HCT116 (cell line): ENCODE measurements around the gene SMURF1. TPM values are rescaled to one million over a fixed set of nuclear protein-coding genes. Genes with fewer than 3 reads are reported as not detected.
A peak's percentile ranks its signal among the peaks of the same experiment; 100 is the strongest.

ENCODE experiments used
- ATAC-seq: fragments of 200-7000 bp; cut with Tn5 transposase; 2 replicates; pipeline ENCODE4 v1.9.1; 2020; ENCODE audit warnings: mild to moderate bottlenecking, moderate library complexity
- BruUV-seq: library from RNA; stranded (reverse); fragments of 400-500 nt; replicated peaks from 2 replicates; lab custom pipeline; 2021; lab: Mats Ljungman, UMichigan
- CTCF ChIA-PET: fragments of 300-600 bp; sonication (Branson Sonifier 250); formaldehyde crosslinking; loops from one replicate; lab custom pipeline; 2021; ENCODE audit warnings: antibody characterized with exemption; lab: Charles Lee
- POLR2A ChIA-PET: fragments of 300-600, 350-600 bp; sonication (Branson Sonifier 250); formaldehyde crosslinking; loops from one replicate; lab custom pipeline; 2021; ENCODE audit warnings: antibody characterized with exemption; lab: Charles Lee
- RAD21 ChIA-PET, 2 experiments: fragments of 300-600 bp; sonication (Branson Sonifier 250); formaldehyde crosslinking; loops; one replicate each; lab custom pipeline; 2023; ENCODE audit warnings: low total read pairs in 2 of 2; ENCODE audit not compliant: uncharacterized antibody in 2 of 2, unreplicated experiment in 2 of 2, low non-redundant PET in 1 of 2; lab: Charles Lee
- DNase-seq: peaks from one replicate; pipeline ENCODE4 v3.0.0-alpha.2; 2010; ENCODE audit warnings: low read depth, low spot score
- H2AFZ ChIP-seq: fragments of 200-600 bp; shearing (Covaris generic), sonication (generic); 2 replicates; pipeline ENCODE4 v1.6.1; 2017; ENCODE audit warnings: low read depth, mixed run types, mixed read lengths, antibody characterized with exemption, low read length; ENCODE audit not compliant: poor library complexity, severe bottlenecking
- H3K27ac ChIP-seq: 2 replicates; pipeline ENCODE4 v1.5.1; 2012; ENCODE audit warnings: low read depth, low read length
- H3K27me3 ChIP-seq: fragments of 200-600 bp; sonication (generic); 2 replicates; pipeline ENCODE4 v1.6.1; 2016; ENCODE audit warnings: mixed run types, low read length, mixed read lengths; ENCODE audit not compliant: insufficient read depth
- H3K36me3 ChIP-seq, 2 experiments: fragments of 200-500 bp in 1 of 2; fragments of 200-600 bp in 1 of 2; sonication (Bioruptor generic) in 1 of 2; sonication (generic) in 1 of 2; 2 replicates each; pipeline versions ENCODE4 v1.5.1 to v1.6.1; 2014 to 2016; ENCODE audit warnings: low read length in 2 of 2, inconsistent platforms in 1 of 2, mixed read lengths in 1 of 2, mixed run types in 1 of 2; ENCODE audit not compliant: insufficient read depth in 2 of 2, control insufficient read depth in 1 of 2
- H3K4me1 ChIP-seq, 2 experiments: fragments of 200-600 bp in 1 of 2; sonication (generic) in 1 of 2; 2 replicates each; pipeline versions ENCODE4 v1.5.1 to v1.6.1; 2012 to 2017; ENCODE audit warnings: low read length in 2 of 2, inconsistent platforms in 1 of 2, mild to moderate bottlenecking in 1 of 2, mixed read lengths in 1 of 2, mixed run types in 1 of 2, moderate library complexity in 1 of 2; ENCODE audit not compliant: insufficient read depth in 2 of 2, control insufficient read depth in 1 of 2
- H3K4me2 ChIP-seq: fragments of 200-600 bp; sonication (generic); 2 replicates; pipeline ENCODE4 v1.6.1; 2017; ENCODE audit warnings: mixed run types, low read length, mixed read lengths
- H3K4me3 ChIP-seq, 2 experiments: fragments of 200-600 bp in 1 of 2; sonication (generic) in 1 of 2; replicated peaks in 1 of 2; 2 replicates each; pipeline ENCODE4 v1.5.1; 2011 to 2016; ENCODE audit warnings: low read length in 2 of 2, control low read depth in 1 of 2, low read depth in 1 of 2, mild to moderate bottlenecking in 1 of 2, mixed read lengths in 1 of 2, mixed run types in 1 of 2
- H3K79me2 ChIP-seq: fragments of 200-600 bp; sonication (generic); 2 replicates; pipeline ENCODE4 v1.6.1; 2017; ENCODE audit warnings: mild to moderate bottlenecking, mixed run types, low read length, moderate library complexity, mixed read lengths; ENCODE audit not compliant: insufficient read depth
- H3K9ac ChIP-seq: fragments of 200-600 bp; sonication (generic); 2 replicates; pipeline ENCODE4 v1.6.1; 2016; ENCODE audit warnings: low read length, mixed read lengths
- H3K9me2 ChIP-seq: fragments of 200-600 bp; sonication (generic), shearing (Covaris generic); 2 replicates; pipeline ENCODE4 v1.6.1; 2017; ENCODE audit warnings: mixed run types, mild to moderate bottlenecking, moderate library complexity; ENCODE audit not compliant: insufficient read depth
- H3K9me3 ChIP-seq, 2 experiments: fragments of 200-500 bp in 1 of 2; fragments of 200-600 bp in 1 of 2; sonication (Bioruptor generic) in 1 of 2; sonication (generic) in 1 of 2; 2 replicates each; pipeline ENCODE4 v1.6.1; 2014 to 2017; ENCODE audit warnings: low read length in 2 of 2, mixed read lengths in 2 of 2, inconsistent platforms in 1 of 2, low read depth in 1 of 2, mild to moderate bottlenecking in 1 of 2, mixed run types in 1 of 2, moderate library complexity in 1 of 2; ENCODE audit not compliant: control insufficient read depth in 1 of 2, insufficient read depth in 1 of 2
- H4K20me1 ChIP-seq: fragments of 200-600 bp; sonication (generic), shearing (Covaris generic); 2 replicates; pipeline ENCODE4 v1.6.1; 2017; ENCODE audit warnings: mixed run types, mild to moderate bottlenecking, moderate library complexity; ENCODE audit not compliant: insufficient read depth
- CEBPB ChIP-seq: IDR thresholded peaks from 2 replicates; pipeline ENCODE4 v1.6.1; 2012; ENCODE audit warnings: low read depth
- EGR1 ChIP-seq: IDR thresholded peaks from 2 replicates; pipeline ENCODE4 v1.6.1; 2012; ENCODE audit warnings: low read depth
- MAX ChIP-seq: IDR thresholded peaks from 2 replicates; pipeline ENCODE4 v1.6.1; 2012
- SP1 ChIP-seq: IDR thresholded peaks from 2 replicates; pipeline ENCODE4 v1.6.1; 2012; ENCODE audit warnings: low read depth
- SRF ChIP-seq: IDR thresholded peaks from 2 replicates; pipeline ENCODE4 v1.6.1; 2012; ENCODE audit warnings: low read depth
- TCF7L2 ChIP-seq: IDR thresholded peaks from 2 replicates; pipeline ENCODE4 v1.7.0; 2011; ENCODE audit warnings: borderline replicate concordance, inconsistent platforms; ENCODE audit not compliant: insufficient read depth, insufficient read length; ENCODE audit errors: extremely low read depth
- intact Hi-C: fragments of 100-400 bp; cut with micrococcal nuclease; formaldehyde crosslinking; loops from 2 replicates; pipeline ENCODE4 v1.10.0; 2022
- total RNA-seq: library from RNA; stranded (reverse); gene quantifications from one replicate; pipeline ENCODE4 v1.2.1, GENCODE V29; 2021; ENCODE audit not compliant: unreplicated experiment
- TF ChIP-seq, protein P1 (sequence below): IDR thresholded peaks from 2 replicates; pipeline ENCODE4 v1.6.1; 2012; ENCODE audit warnings: low read depth

The SMURF1 gene
- total RNA-seq, 1 experiment from 2014 or later: 24.6 TPM

DNA sequence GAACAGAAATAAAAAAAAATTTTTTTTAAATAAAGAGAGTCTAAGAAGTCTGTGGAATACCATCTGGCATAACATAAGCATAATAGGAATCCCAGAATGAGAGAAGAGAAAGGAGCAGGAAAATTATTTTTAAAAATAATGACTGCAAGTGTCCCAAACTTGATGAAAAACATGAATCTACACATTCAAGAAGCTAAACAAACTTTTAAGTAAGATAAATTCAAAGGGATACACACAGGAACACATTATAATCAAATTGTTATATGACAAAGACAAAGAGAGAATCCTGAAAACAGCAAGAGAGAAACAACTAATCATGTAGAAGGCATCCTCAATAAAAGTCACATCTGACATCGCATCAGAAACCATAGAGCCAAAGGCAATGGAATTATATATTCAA, 30.9 kb downstream of the SMURF1 start (continued):
- TF ChIP-seq, protein P1, sequence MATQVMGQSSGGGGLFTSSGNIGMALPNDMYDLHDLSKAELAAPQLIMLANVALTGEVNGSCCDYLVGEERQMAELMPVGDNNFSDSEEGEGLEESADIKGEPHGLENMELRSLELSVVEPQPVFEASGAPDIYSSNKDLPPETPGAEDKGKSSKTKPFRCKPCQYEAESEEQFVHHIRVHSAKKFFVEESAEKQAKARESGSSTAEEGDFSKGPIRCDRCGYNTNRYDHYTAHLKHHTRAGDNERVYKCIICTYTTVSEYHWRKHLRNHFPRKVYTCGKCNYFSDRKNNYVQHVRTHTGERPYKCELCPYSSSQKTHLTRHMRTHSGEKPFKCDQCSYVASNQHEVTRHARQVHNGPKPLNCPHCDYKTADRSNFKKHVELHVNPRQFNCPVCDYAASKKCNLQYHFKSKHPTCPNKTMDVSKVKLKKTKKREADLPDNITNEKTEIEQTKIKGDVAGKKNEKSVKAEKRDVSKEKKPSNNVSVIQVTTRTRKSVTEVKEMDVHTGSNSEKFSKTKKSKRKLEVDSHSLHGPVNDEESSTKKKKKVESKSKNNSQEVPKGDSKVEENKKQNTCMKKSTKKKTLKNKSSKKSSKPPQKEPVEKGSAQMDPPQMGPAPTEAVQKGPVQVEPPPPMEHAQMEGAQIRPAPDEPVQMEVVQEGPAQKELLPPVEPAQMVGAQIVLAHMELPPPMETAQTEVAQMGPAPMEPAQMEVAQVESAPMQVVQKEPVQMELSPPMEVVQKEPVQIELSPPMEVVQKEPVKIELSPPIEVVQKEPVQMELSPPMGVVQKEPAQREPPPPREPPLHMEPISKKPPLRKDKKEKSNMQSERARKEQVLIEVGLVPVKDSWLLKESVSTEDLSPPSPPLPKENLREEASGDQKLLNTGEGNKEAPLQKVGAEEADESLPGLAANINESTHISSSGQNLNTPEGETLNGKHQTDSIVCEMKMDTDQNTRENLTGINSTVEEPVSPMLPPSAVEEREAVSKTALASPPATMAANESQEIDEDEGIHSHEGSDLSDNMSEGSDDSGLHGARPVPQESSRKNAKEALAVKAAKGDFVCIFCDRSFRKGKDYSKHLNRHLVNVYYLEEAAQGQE: no peak
- no peak for TF ChIP-seq SRF

- Histone ChIP-seq H3K9me2 (no peaks in the 10 kb centered on the region), H3K36me3 (no peaks in the 10 kb centered on the region), H3K4me2 (peak overlapping the region; percentile 10; the same call in 1 of the 2 replicates), H3K9ac (no peak overlapping the region), H3K27ac (no peak overlapping the region), H4K20me1 (no peaks in the 10 kb centered on the region; the same call in 1 of the 2 replicates), H2AFZ (no peak overlapping the region), H3K9me3 (no peaks in the 10 kb centered on the region), H3K27me3 (no peaks in the 10 kb centered on the region), H3K4me1 (peaks cover 18 to 43% of the 10 kb centered on the region in 2 experiments), H3K79me2 (peaks cover 96% of the 10 kb centered on the region), H3K4me3 (no peak overlapping the region)
- ChIA-PET POLR2A (no interaction called here), CTCF (no interaction called here), RAD21 (interaction anchor here in 1 of 2 experiments (0.8 kb wide), 1 partner anchor 118 kb away, joined by 3 read pairs; no protein-coding TSS in a partner anchor)
- DNase-seq (no peak), ATAC-seq (peak; percentile 47; the same call in 1 of the 2 replicates)
- no TSS peak for BruUV-seq
- TF ChIP-seq, protein P1: no peak
- TF ChIP-seq SP1: no peak
- TF ChIP-seq MAX: no peak
- no peak for TF ChIP-seq CEBPB
- TF ChIP-seq TCF7L2: no peak
- TF ChIP-seq EGR1: no peak
- intact Hi-C loops: no loop called here
Measured at GRCh38 chr7:99112097-99112496, 31.8 kb downstream of the SMURF1 start.
